Kidney capillary endothelial cell (primary cell): Measurements from ENCODE around the gene RILP.
"Not testable (repeated sequence)": the region's sequence is repeated elsewhere in the genome, so short reads cannot be mapped to it uniquely, and the experiment has no call there.

Source experiments
- DNase-seq: peaks from one replicate; pipeline ENCODE4 v3.0.0-alpha.2; 2018; ENCODE audit warnings: low spot score

RILP gene, protein sequence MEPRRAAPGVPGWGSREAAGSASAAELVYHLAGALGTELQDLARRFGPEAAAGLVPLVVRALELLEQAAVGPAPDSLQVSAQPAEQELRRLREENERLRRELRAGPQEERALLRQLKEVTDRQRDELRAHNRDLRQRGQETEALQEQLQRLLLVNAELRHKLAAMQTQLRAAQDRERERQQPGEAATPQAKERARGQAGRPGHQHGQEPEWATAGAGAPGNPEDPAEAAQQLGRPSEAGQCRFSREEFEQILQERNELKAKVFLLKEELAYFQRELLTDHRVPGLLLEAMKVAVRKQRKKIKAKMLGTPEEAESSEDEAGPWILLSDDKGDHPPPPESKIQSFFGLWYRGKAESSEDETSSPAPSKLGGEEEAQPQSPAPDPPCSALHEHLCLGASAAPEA

DNA sequence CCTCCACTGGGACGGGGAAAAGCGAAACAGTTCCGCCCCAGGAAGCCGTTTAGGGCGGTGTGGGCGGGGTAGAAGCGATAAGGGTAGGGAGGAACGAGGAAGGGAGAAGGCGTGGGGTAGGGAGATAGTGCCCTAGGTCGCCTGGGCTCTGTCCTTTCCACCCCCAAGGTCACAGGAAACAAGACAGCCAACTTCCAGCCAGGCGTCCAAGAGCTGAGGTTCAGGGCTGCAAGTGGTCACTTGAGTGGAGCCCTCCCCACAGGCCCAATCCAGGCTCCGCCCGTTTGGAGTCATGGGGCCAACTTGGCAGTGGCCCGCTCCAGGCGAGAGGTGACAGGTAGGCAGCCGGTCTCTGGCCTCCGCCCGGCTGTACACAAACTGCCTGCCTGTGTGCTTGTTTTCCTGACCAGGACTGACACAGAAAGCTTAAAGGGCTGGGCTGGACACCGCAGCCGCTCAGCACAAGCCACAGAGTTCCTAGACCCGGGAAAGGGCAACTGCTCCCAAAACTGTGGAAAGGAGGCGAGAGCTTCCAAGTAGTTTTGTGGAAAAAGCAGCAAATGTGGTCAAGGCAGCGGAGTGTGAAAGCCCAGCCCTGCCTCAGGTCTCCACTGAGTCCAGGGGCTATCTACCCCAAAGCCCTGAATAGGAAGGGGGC is at the start of gene RILP:
TSS of gene RILP (minus strand) at position 23 of the 658 bp plus-strand sequence. CDS start 62 bp downstream, outside the sequence.
- peak; percentile 46 for DNase-seq

- DNase-seq = no peak
Observed at GRCh38 chr17:1697681-1698080, 48.0 kb upstream of the RILP start.

DNA sequence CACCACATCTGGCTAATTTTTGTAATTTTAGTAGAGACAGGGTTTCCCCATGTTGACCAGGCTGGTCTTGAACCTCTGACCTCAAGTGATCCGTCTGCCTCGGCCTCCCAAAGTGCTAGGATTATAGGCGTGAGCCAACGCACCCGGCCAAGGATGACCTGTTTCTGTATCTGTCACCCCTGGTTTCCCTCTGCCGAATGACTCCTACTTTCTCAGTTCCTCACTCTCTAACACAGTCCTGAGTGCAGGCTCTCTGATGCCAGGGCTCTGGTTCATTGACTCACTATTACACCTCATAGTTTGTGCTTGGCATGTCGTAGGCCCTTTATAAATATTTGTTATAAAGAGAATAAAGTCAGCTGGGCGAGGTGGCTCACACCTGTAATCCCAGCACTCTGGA is 45.7 kb upstream of the RILP start:
- DNase-seq = no peak

DNA sequence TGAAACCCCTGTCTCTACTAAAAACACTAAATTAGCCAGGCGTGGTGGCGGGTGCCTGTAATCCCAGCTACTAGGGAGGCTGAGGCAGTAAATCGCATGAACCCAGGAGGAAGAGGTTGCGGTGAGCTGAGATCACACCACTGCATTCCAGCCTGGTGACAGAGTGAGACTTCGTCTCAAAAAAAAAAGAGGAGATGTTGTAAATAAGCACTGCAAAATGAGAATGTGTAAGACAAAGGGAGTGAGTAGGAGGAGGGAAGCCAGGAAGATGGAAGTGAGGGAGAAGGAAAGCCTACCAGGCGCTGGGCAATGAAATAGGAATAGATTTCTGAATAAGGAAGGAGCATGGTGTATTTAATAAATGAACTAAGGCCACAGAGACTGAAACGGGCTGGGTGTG is 43.7 kb upstream of the RILP start:
- DNase-seq = no peak

DNA sequence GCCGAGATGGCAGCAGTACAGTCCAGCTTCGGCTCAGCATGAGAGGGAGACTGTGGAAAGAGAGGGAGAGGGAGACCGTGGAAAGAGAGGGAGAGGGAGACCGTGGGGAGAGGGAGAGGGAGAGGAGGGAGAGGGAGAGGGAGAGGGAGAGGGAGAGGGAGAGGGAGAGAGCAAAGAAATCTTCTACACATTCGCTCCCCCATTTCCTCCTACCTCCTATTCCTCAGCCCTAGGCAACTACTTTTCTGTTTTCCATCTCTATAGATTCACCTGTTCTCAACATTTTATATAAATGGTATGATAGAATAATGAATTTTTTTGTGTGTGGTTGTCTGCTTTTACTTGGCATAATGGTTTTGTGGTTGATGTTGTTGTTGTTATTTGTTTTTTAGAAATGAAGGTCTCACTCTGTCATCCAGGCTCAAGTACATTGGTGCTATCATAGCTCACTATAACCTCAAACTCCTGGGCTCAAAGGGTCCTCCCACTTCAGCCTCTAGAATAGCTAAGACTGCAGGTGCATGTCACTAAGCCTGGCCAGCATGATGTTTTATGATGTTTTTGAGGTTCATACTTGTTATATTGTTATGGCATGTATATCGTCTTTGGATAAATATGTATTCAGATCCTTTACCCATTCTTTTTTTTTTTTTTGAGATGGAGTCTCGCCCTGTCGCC is 41.0 kb upstream of the RILP start:
- DNase-seq = no peak

- DNase-seq = not testable (repeated sequence)
Observed at GRCh38 chr17:1688405-1688804, 38.7 kb upstream of the RILP start.

GRCh38 chr17:1686086-1686485 is 36.4 kb upstream of the RILP start:
- DNase-seq = no peak

DNA sequence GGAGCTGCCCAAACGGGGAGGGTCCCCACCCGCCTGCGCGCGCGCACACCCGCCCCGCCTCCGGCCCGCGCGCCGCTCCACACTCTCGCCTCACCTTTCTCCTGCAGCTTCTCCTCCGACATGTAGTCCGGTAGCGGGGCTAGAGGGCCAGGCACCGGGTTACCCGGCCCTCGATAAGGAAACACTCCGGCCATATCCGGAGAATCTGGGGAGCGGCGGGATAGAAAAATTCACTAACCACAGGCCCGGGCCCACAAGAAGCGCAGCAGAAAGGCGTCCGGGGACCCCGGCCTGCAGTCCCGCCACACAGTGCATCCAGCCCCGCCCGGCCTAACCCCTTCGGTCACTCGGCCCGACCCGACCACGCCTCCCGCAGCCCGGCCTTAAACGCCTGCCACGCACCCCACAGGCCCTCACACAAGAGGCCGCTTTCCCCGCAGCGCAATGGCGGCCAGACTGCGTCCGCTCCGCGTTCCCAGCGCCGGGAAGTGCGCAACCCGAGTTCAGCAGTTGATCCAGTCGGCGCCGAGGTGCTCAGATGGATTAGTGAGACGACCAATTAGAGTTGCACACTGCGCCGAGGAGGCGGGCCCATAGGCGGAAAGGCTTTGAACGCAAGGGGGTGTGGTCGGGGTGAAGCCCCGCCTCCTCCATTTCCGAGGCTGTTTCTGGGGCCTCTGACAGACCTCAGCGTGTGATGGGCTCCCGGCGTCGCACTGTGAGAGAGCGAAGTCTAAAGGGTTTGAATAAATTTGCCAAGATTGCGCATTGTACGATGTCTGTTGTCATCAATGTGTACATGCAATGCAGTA is 34.9 kb upstream of the RILP start, which contains the start of gene PRPF8:
TSS of gene PRPF8 (minus strand) at position 490 of the 812 bp plus-strand sequence. CDS start at position 194, 296 bp downstream.
- peak; percentile 99 for DNase-seq

GRCh38 chr17:1683459-1683858 is 33.8 kb upstream of the RILP start:
- DNase-seq = no peak

GRCh38 chr17:1676401-1676800 is 26.7 kb upstream of the RILP start:
- no peak for DNase-seq

GRCh38 chr17:1673041-1673785 is 23.5 kb upstream of the RILP start:
- no peak for DNase-seq

- DNase-seq = not testable (repeated sequence)
Observed at GRCh38 chr17:1663934-1664333, 14.3 kb upstream of the RILP start.

DNA sequence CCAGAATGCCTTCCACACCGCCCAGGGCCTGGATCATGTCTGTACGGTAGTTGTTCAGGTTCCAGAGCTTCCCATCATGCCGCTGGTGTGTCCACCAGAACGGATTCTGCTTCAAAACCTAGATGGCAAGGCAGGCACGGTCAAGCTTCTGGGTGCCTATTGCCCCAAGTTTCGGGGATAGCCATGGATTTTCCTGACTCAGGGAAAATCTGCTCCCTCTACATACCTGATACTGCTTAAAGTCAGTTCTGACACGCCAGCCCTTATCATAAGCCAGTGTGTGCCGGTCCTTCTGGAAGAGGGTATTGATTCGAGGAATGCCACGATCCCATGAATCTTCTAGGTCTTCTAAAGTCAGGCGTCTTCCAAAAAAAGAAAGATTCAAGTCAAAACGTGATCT is 11.4 kb upstream of the RILP start:
- no peak for DNase-seq

DNA sequence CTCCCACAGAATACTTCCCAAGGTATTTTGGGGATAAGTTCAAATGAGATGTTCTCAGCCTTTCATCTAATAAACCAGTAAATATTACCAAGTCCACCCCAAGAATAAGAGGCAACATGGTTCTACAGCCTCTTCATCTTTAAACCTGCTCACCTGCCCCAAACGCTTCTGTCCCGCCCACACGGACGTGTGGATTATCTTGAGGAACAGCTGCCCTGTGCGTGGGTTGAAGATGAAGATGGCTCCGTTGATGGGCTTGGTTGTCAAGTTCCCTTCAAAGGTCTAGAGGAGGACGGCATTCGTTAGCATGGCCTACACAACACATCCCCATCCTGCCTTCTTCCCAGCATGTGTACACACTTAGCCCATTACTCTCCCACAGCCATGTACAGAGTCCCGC is 8.4 kb upstream of the RILP start:
- DNase-seq = no peak

GRCh38 chr17:1653735-1654134 is 4.1 kb upstream of the RILP start:
- DNase-seq = no peak

GRCh38 chr17:1652794-1653193 is 3.1 kb upstream of the RILP start:
- DNase-seq = not testable (repeated sequence)

GRCh38 chr17:1651559-1651844 is 1.8 kb upstream of the RILP start:
- no peak for DNase-seq

GRCh38 chr17:1650731-1651558 is 1.3 kb upstream of the RILP start:
- DNase-seq = no peak

GRCh38 chr17:1648963-1649843 is 463 bp downstream of the RILP start:
- peak; percentile 96 for DNase-seq
